B cell (primary cell): ENCODE measurements around the gene METRNL. TPM values are rescaled to one million over a fixed set of nuclear protein-coding genes. Genes with fewer than 3 reads are reported as not detected.

ENCODE experiments used
- ATAC-seq: fragments of 200-7000 bp; cut with Tn5 transposase; one replicate; pipeline ENCODE4 v1.10.0; 2021; ENCODE audit warnings: low read depth, mild to moderate bottlenecking, moderate number of reproducible peaks, moderate library complexity
- CTCF ChIA-PET: fragments of 350-600 bp; sonication (Branson Sonifier 250); formaldehyde crosslinking; loops from one replicate; lab custom pipeline; 2021; ENCODE audit warnings: antibody characterized with exemption, inconsistent platforms; lab: Charles Lee
- POLR2A ChIA-PET: fragments of 350-600 bp; sonication (Branson Sonifier 250); formaldehyde crosslinking; loops from one replicate; lab custom pipeline; 2021; ENCODE audit warnings: antibody characterized with exemption; lab: Charles Lee
- DNase-seq: peaks from one replicate; pipeline ENCODE4 v3.0.0; 2013
- H2AFZ ChIP-seq: 2 replicates; pipeline ENCODE4 v1.6.1; 2012; ENCODE audit warnings: mild to moderate bottlenecking, low read depth, low read length; ENCODE audit not compliant: insufficient read depth, poor library complexity, severe bottlenecking
- H3K27ac ChIP-seq, 2 donors: 1 replicate in 1 of 2; 2 replicates in 1 of 2; pipeline ENCODE4 v1.5.1; 2012 to 2013; ENCODE audit warnings: low read length in 2 of 2, mild to moderate bottlenecking in 2 of 2, moderate library complexity in 1 of 2
- H3K27me3 ChIP-seq, 4 experiments: fragments of 200-600 bp in 1 of 4; sonication (generic) in 1 of 4; replicated peaks in 1 of 4; 1 replicate in 2 of 4; 2 replicates in 2 of 4; pipeline versions ENCODE4 v1.6.1 to v1.7.0; 2013 to 2016; ENCODE audit warnings: low read length in 3 of 4, mild to moderate bottlenecking in 2 of 4, mixed read lengths in 1 of 4, moderate library complexity in 1 of 4; ENCODE audit not compliant: insufficient read depth in 4 of 4, control insufficient read depth in 3 of 4; ENCODE audit errors: control extremely low read depth in 1 of 4
- H3K36me3 ChIP-seq, 2 experiments: replicated peaks in 1 of 2; 1 replicate in 1 of 2; 2 replicates in 1 of 2; pipeline versions ENCODE4 v1.6.1 to v1.7.1; 2013; ENCODE audit warnings: low read length in 1 of 2; ENCODE audit not compliant: insufficient read depth in 2 of 2, control insufficient read depth in 1 of 2; ENCODE audit errors: control extremely low read depth in 1 of 2, extremely low read depth in 1 of 2
- H3K4me1 ChIP-seq, 2 donors: fragments of 200-600 bp in 1 of 2; sonication (generic) in 1 of 2; 1 replicate in 1 of 2; 2 replicates in 1 of 2; pipeline versions ENCODE4 v1.5.1 to v1.6.1; 2013 to 2017; ENCODE audit warnings: low read length in 2 of 2; ENCODE audit not compliant: control insufficient read depth in 2 of 2, insufficient read depth in 2 of 2
- H3K4me2 ChIP-seq: replicated peaks from 2 replicates; pipeline ENCODE3; 2012; ENCODE audit warnings: mild to moderate bottlenecking, low read depth, low read length; ENCODE audit not compliant: poor library complexity, severe bottlenecking
- H3K4me3 ChIP-seq, 5 experiments: fragments of 200-600 bp in 1 of 5; sonication (generic) in 1 of 5; 1 replicate in 3 of 5; 2 replicates in 2 of 5; pipeline versions ENCODE4 v1.5.1 to v1.7.0; 2011 to 2016; ENCODE audit warnings: low read length in 4 of 5, mild to moderate bottlenecking in 4 of 5, low read depth in 2 of 5, control low read depth in 1 of 5, moderate library complexity in 1 of 5; ENCODE audit not compliant: insufficient read depth in 1 of 5; ENCODE audit errors: control extremely low read depth in 1 of 5, extremely low read depth in 1 of 5
- H3K79me2 ChIP-seq: fragments of 200-600 bp; sonication (generic); one replicate; pipeline ENCODE4 v1.6.0; 2016; ENCODE audit warnings: low read length; ENCODE audit not compliant: control insufficient read depth, insufficient read depth
- H3K9ac ChIP-seq: fragments of 200-600 bp; sonication (generic); 2 replicates; pipeline ENCODE4 v1.6.1; 2017; ENCODE audit warnings: mild to moderate bottlenecking, low read length, moderate library complexity
- H3K9me3 ChIP-seq, 3 donors: one replicate each; pipeline versions ENCODE4 v1.6.1 to v1.7.1; 2013; ENCODE audit warnings: low read length in 2 of 3; ENCODE audit not compliant: control insufficient read depth in 2 of 3, insufficient read depth in 1 of 3; ENCODE audit errors: control extremely low read depth in 1 of 3
- H4K20me1 ChIP-seq: 2 replicates; pipeline ENCODE4 v1.6.0; 2012; ENCODE audit warnings: mild to moderate bottlenecking, low read length; ENCODE audit not compliant: insufficient read depth, control insufficient read depth, poor library complexity, severe bottlenecking
- H3K27ac Mint-ChIP-seq: one replicate; pipeline ENCODE4 v1.8.0; 2021; ENCODE audit warnings: mixed read lengths
- H3K27me3 Mint-ChIP-seq: one replicate; pipeline ENCODE4 v1.8.0; 2021; ENCODE audit warnings: mixed read lengths
- H3K4me1 Mint-ChIP-seq: one replicate; pipeline ENCODE4 v1.8.0; 2021; ENCODE audit warnings: mixed read lengths
- H3K4me3 Mint-ChIP-seq: one replicate; pipeline ENCODE4 v1.8.0; 2021; ENCODE audit warnings: mixed read lengths
- H3K9me3 Mint-ChIP-seq: one replicate; pipeline ENCODE4 v1.8.0; 2022; ENCODE audit warnings: mixed read lengths; ENCODE audit not compliant: insufficient read depth
- CTCF ChIP-seq: fragments of 200-600 bp; IDR thresholded peaks from one replicate; pipeline ENCODE4 v1.8.0; 2022; ENCODE audit warnings: antibody characterized with exemption, mild to moderate bottlenecking
- EZH2 ChIP-seq: IDR thresholded peaks from 2 replicates; pipeline ENCODE4 v1.6.1; 2012; ENCODE audit warnings: borderline replicate concordance, low read depth, mild to moderate bottlenecking, moderate library complexity, low read length; ENCODE audit not compliant: insufficient read depth, poor library complexity, severe bottlenecking
- WGBS: methylation state at CpG from one replicate; pipeline ENCODE4 v1.1.5; 2013; ENCODE audit warnings: missing lambda C conversion rate; ENCODE audit not compliant: insufficient coverage; 5-methylcytosine and 5-hydroxymethylcytosine counted together
- intact Hi-C: fragments of 100-400 bp; cut with micrococcal nuclease; formaldehyde crosslinking; loops from one replicate; pipeline ENCODE4 v1.10.0; 2022
- polyA plus RNA-seq: library from polyadenylated mRNA; depleted of rRNA; stranded (reverse); fragments of >200 nt; gene quantifications from 2 replicates; pipeline ENCODE4 v1.2.3, GENCODE V29; 2012
- total RNA-seq, 2 donors: library from RNA; stranded (reverse); fragments of 120-200 nt in 1 of 2; gene quantifications; 1 replicate in 1 of 2; 2 replicates in 1 of 2; pipeline versions ENCODE4 v1.2.3 to v1.2.4, GENCODE V29; 2013 to 2022

METRNL gene
- total and polyA plus RNA-seq, 2 donors (not counting 1 experiment from before 2014, with no cell fraction given), result 11.8 to 18.4 TPM

GRCh38 chr17:83092186-83092585 lies 12.8 kb downstream of the METRNL start:
- peaks cover 4% of the 10 kb centered on the region for H4K20me1 ChIP-seq
- no peak overlapping the region for H3K4me2 ChIP-seq
- H3K79me2 ChIP-seq, result peaks cover 3% of the 10 kb centered on the region
- CTCF ChIA-PET, result interaction anchor here (1.0 kb wide), 1 partner anchor 310 kb away, joined by 3 read pairs; no protein-coding TSS in a partner anchor
- no peaks in the 10 kb centered on the region for H3K9me3 Mint-ChIP-seq
- no peaks in the 10 kb centered on the region for H3K27me3 ChIP-seq
- H3K4me1 ChIP-seq, result no peaks in the 10 kb centered on the region
- no peak overlapping the region for H3K4me3 ChIP-seq
- no peak for DNase-seq
- no peak overlapping the region for H3K9ac ChIP-seq
- peaks cover 7% of the 10 kb centered on the region for H3K4me1 Mint-ChIP-seq
- H3K36me3 ChIP-seq, result no peaks in the 10 kb centered on the region
- ATAC-seq, result no peak
- intact Hi-C loops, result no loop called here
- no peak overlapping the region for H3K27ac ChIP-seq
- POLR2A ChIA-PET, result no interaction called here
- WGBS, result 98% methylated on average over 10 of the region's 26 CpGs
- no peak overlapping the region for H2AFZ ChIP-seq
- H3K4me3 Mint-ChIP-seq, result no peak overlapping the region
- TF ChIP-seq EZH2 (no peak), CTCF (no peak)
- H3K9me3 ChIP-seq, result peaks cover 0 to 5% (median 0%) of the 10 kb centered on the region in 3 donors
- H3K27ac Mint-ChIP-seq, result no peak overlapping the region
- no peaks in the 10 kb centered on the region for H3K27me3 Mint-ChIP-seq

DNA sequence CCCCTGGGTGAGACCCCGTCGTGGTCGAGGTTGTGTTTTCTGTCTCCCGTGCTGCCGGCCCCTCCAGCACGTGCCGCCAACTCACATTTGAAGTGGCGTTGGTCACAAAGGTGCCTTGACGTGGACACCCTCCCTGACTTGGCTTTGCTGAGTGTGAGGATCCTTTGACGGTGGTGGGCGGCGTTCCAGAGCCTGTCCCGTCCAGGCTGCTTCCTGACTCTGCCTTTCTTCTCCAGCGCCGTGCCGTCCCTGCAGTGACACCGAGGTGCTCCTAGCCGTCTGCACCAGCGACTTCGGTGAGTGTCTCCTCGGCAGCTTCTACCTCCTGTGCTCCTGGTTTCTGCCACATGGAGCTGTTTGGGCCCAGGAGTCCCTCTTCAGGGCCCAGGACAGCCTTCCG lies 13.5 kb downstream of the METRNL start:
- intact Hi-C loops, result no loop called here
- POLR2A ChIA-PET, result no interaction called here
- Mint-ChIP-seq H3K27me3 (no peaks in the 10 kb centered on the region), H3K4me1 (peaks cover 7% of the 10 kb centered on the region), H3K4me3 (no peak overlapping the region), H3K9me3 (no peaks in the 10 kb centered on the region), H3K27ac (no peak overlapping the region)
- Histone ChIP-seq H2AFZ (no peak overlapping the region), H3K27ac (no peak overlapping the region), H3K4me2 (no peak overlapping the region), H3K4me1 (no peaks in the 10 kb centered on the region), H3K9me3 (peaks cover 0 to 5% (median 0%) of the 10 kb centered on the region in 3 donors), H3K4me3 (no peak overlapping the region), H4K20me1 (peaks cover 4% of the 10 kb centered on the region), H3K27me3 (peaks cover 0 to 2% (median 0%) of the 10 kb centered on the region in 4 experiments), H3K36me3 (no peaks in the 10 kb centered on the region), H3K9ac (no peak overlapping the region), H3K79me2 (peaks cover 3% of the 10 kb centered on the region)
- no peak for ATAC-seq
- no peak for TF ChIP-seq EZH2
- TF ChIP-seq CTCF, result no peak
- CTCF ChIA-PET, result no interaction called here
- WGBS, result 96% methylated on average over 22 of the region's 22 CpGs
- no peak for DNase-seq
